K562 (cell line): ENCODE data around the gene LAPTM5. TPM values are rescaled to one million over a fixed set of nuclear protein-coding genes. Genes with fewer than 3 reads are reported as not detected.

Experiments used
- ATF6 ChIP-seq: sonication (generic); formaldehyde crosslinking; IDR thresholded peaks from 2 replicates; pipeline ENCODE4 v1.4.0; 2020; ENCODE audit warnings: mild to moderate bottlenecking, missing genetic modification reagents
- CEBPZ ChIP-seq: fragments of 150-350 bp; IDR thresholded peaks from 2 replicates; pipeline ENCODE4 v1.6.1; 2014; ENCODE audit warnings: low read depth, mild to moderate bottlenecking, low read length, borderline replicate concordance
- CTBP1 ChIP-seq: fragments of 450-650 bp; IDR thresholded peaks from 2 replicates; pipeline ENCODE4 v1.6.1; 2016; ENCODE audit warnings: borderline replicate concordance
- HDAC3 ChIP-seq: fragments of 450-650 bp; IDR thresholded peaks from 2 replicates; pipeline ENCODE4 v1.6.1; 2018; ENCODE audit warnings: borderline replicate concordance, mild to moderate bottlenecking, moderate library complexity; ENCODE audit not compliant: partially characterized antibody
- JUN ChIP-seq, 2 experiments: sonication (generic) in 1 of 2; formaldehyde crosslinking in 1 of 2; IDR thresholded peaks; 2 replicates each; pipeline versions ENCODE4 v1.6.1 to v1.8.0; 2012 to 2022; ENCODE audit warnings: borderline replicate concordance in 2 of 2, mild to moderate bottlenecking in 2 of 2, improper control_type of control experiment in 1 of 2, low read depth in 1 of 2, low read length in 1 of 2, missing genetic modification reagents in 1 of 2
- L3MBTL2 ChIP-seq: fragments of 450-650 bp; IDR thresholded peaks from 2 replicates; pipeline ENCODE4 v1.6.1; 2016; ENCODE audit warnings: mild to moderate bottlenecking, moderate library complexity
- MCM2 ChIP-seq: fragments of 450-650 bp; IDR thresholded peaks from 2 replicates; pipeline ENCODE4 v1.6.1; 2017; ENCODE audit warnings: low read depth, mild to moderate bottlenecking
- NONO ChIP-seq, 2 experiments: fragments of 200-400 bp in 1 of 2; fragments of 450-650 bp in 1 of 2; formaldehyde crosslinking in 1 of 2; IDR thresholded peaks; 2 replicates each; pipeline ENCODE4 v1.6.1; 2017; ENCODE audit warnings: low read depth in 2 of 2, mild to moderate bottlenecking in 2 of 2, moderate library complexity in 2 of 2, low read length in 1 of 2
- PURB ChIP-seq: sonication (generic); formaldehyde crosslinking; IDR thresholded peaks from 2 replicates; pipeline ENCODE4 v1.9.0; 2021; ENCODE audit warnings: low read depth, mild to moderate bottlenecking, missing genetic modification reagents
- RBM15 ChIP-seq: fragments of 200-400 bp; formaldehyde crosslinking; IDR thresholded peaks from 2 replicates; pipeline ENCODE4 v1.6.1; 2018; ENCODE audit warnings: mild to moderate bottlenecking, low read length, moderate library complexity; ENCODE audit not compliant: insufficient read depth
- RCOR1 ChIP-seq, 2 experiments: IDR thresholded peaks; 2 replicates each; pipeline ENCODE4 v1.6.1; 2012; ENCODE audit warnings: low read depth in 2 of 2, low read length in 2 of 2, borderline replicate concordance in 1 of 2, improper control_type of control experiment in 1 of 2
- SRSF1 ChIP-seq: fragments of 200-400 bp; formaldehyde crosslinking; IDR thresholded peaks from 2 replicates; pipeline ENCODE4 v1.6.1; 2017; ENCODE audit warnings: mild to moderate bottlenecking, low read depth, low read length, moderate library complexity
- TRIM25 ChIP-seq: fragments of 450-650 bp; IDR thresholded peaks from 2 replicates; pipeline ENCODE4 v1.7.0; 2016; ENCODE audit warnings: borderline replicate concordance
- ZFP36 ChIP-seq: fragments of 150-350 bp; IDR thresholded peaks from 2 replicates; pipeline ENCODE4 v1.6.1; 2018; ENCODE audit warnings: low read length, low read depth; ENCODE audit not compliant: partially characterized antibody
- ZNF511 ChIP-seq: sonication (generic); formaldehyde crosslinking; IDR thresholded peaks from 2 replicates; pipeline ENCODE4 v1.8.0; 2022; ENCODE audit warnings: mild to moderate bottlenecking, missing genetic modification reagents
- polyA plus RNA-seq, 8 experiments: library from polyadenylated mRNA; depleted of rRNA in 4 of 8; stranded (reverse) in 5 of 8; unstranded in 3 of 8; fragments of >200 nt; fragmentation: Nextera tagmentation in 2 of 8; fragmentation: Illumina TruSeq in 1 of 8; extraction: Ambion mirVana in 2 of 8; extraction: Trizol in 1 of 8; gene quantifications; 2 replicates each; pipeline versions ENCODE4 v1.2.1 to v1.2.3, GENCODE V29; 2011 to 2014; ENCODE audit warnings: inconsistent platforms in 1 of 8, missing spikeins in 1 of 8
- total RNA-seq, 7 experiments: library from RNA; depleted of rRNA in 6 of 7; stranded (reverse); fragments of >200 nt in 6 of 7; fragmentation: Illumina TruSeq in 2 of 7; extraction: Trizol in 2 of 7; gene quantifications; 2 replicates each; pipeline versions ENCODE4 v1.2.1 to v1.2.3, GENCODE V29; 2011 to 2021; ENCODE audit warnings: low replicate concordance in 1 of 7
- TF ChIP-seq, protein P1 (sequence below), 2 experiments: fragments of 450-650 bp; conservative IDR thresholded peaks; 2 replicates each; pipeline ENCODE4 v1.6.1; 2017; ENCODE audit warnings: mild to moderate bottlenecking in 2 of 2, moderate library complexity in 2 of 2

The LAPTM5 gene
- total and polyA plus RNA-seq, 9 of the 15 experiments (the other 6 are each of a cell fraction or from before 2014, with no cell fraction given): 2.4 to 47.3 (median 20.3) TPM

DNA sequence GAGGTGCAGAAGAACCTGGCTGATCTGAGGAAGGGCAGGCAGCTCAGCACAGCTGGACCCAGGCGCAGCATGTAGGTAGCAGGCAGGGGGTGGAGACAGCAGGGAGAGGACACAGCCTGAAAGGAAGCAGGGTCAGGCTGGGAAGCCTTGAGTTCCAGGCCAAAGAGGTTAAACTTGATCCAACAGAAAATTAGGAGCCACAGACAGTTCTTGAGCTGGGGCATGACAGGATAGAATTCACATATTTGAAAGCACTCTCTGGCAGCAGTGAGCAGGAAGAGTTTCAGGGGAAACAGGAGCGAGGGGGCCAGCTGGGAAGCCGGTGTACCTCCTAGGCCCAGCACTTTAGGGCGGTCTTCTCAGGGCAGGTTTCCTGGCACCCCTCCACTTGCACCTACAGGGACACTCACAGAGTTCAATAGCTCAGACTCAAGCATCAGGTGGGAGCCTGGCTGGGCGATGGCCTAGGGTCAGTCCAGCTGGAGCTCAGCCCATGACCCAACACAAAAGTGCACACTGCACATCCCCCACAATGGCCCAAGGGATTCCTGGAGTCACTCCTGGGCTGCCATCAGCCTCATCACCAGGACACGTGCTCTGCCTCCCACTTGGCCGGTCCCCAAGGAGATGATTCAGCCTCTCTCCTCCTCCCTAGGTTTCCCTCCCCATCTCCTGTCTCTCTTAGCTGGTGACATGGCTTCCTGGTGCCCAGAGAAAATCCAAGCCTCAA is 56.9 kb downstream of the LAPTM5 start (continued):
- TF ChIP-seq CTBP1 (peak; percentile 75), ATF6 (CRISPR knock-in tag) (no peak), PURB (CRISPR knock-in tag) (no peak), ZFP36 (peak; percentile 29), NONO (IDR thresholded peaks at IDR 0.05; ENCODE audit: low read depth in 2 of 2, low read length in 1 of 2) (no peak), RBM15 (no peak), RCOR1 (IDR thresholded peaks at IDR 0.05; ENCODE audit: borderline replicate concordance in 1 of 2, low read depth in 2 of 2, low read length in 2 of 2) (peak in 1 of 2 experiments; percentile 83; a peak in 2 of 4 replicates), MCM2 (no peak), L3MBTL2 (peak; percentile 59; the same call in 1 of the 2 replicates), ZNF511 (no peak), HDAC3 (no peak), JUN (IDR thresholded peaks at IDR 0.05; ENCODE audit: borderline replicate concordance, low read depth, low read length) (peak; percentile 66; the same call in 1 of the 2 replicates), JUN (CRISPR knock-in tag; IDR thresholded peaks at IDR 0.05; ENCODE audit: borderline replicate concordance) (no peak), TRIM25 (no peak), CEBPZ (no peak), SRSF1 (no peak)
- TF ChIP-seq, protein P1, sequence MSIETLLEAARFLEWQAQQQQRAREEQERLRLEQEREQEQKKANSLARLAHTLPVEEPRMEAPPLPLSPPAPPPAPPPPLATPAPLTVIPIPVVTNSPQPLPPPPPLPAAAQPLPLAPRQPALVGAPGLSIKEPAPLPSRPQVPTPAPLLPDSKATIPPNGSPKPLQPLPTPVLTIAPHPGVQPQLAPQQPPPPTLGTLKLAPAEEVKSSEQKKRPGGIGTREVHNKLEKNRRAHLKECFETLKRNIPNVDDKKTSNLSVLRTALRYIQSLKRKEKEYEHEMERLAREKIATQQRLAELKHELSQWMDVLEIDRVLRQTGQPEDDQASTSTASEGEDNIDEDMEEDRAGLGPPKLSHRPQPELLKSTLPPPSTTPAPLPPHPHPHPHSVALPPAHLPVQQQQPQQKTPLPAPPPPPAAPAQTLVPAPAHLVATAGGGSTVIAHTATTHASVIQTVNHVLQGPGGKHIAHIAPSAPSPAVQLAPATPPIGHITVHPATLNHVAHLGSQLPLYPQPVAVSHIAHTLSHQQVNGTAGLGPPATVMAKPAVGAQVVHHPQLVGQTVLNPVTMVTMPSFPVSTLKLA (conservative IDR thresholded peaks at IDR 0.05): 0 out of 4 replicates have a peak, but pooled peaks of 1 of the 2 experiments have one; percentile 44
